Mesendoderm (in vitro differentiated cells): Measurements from ENCODE around the gene FOXD2.
A peak's percentile ranks its signal among the peaks of the same experiment; 100 is the strongest.

Experiments
- DNase-seq: peaks from one replicate; pipeline ENCODE4 v3.0.0; 2013
- H2AK5ac ChIP-seq: 2 replicates; pipeline ENCODE4 v1.6.1; 2013; ENCODE audit warnings: low read length, inconsistent platforms
- H2BK120ac ChIP-seq: 2 replicates; pipeline ENCODE4 v1.6.1; 2013; ENCODE audit warnings: low read depth, mild to moderate bottlenecking, low read length, moderate library complexity, mixed read lengths
- H2BK15ac ChIP-seq: replicated peaks from 2 replicates; pipeline ENCODE4 v1.6.1; 2013; ENCODE audit warnings: low read depth, mild to moderate bottlenecking, moderate library complexity
- H2BK5ac ChIP-seq: 2 replicates; pipeline ENCODE4 v1.6.1; 2013; ENCODE audit warnings: low read length, inconsistent platforms
- H3K18ac ChIP-seq: 2 replicates; pipeline ENCODE4 v1.6.1; 2013; ENCODE audit warnings: mild to moderate bottlenecking, low read length, mixed read lengths
- H3K23ac ChIP-seq: one replicate; pipeline ENCODE4 v1.6.1; 2013; ENCODE audit warnings: low read length
- H3K27ac ChIP-seq: 2 replicates; pipeline ENCODE4 v1.5.1; 2013; ENCODE audit warnings: low read depth, mild to moderate bottlenecking, inconsistent platforms, low read length, moderate library complexity
- H3K27me3 ChIP-seq: 2 replicates; pipeline ENCODE4 v1.6.1; 2013; ENCODE audit warnings: low read length, control low read depth, mild to moderate bottlenecking, inconsistent platforms; ENCODE audit not compliant: insufficient read depth, poor library complexity
- H3K36me3 ChIP-seq: 2 replicates; pipeline ENCODE4 v1.6.1; 2013; ENCODE audit warnings: low read length, inconsistent platforms; ENCODE audit not compliant: control insufficient read depth, insufficient read depth
- H3K4ac ChIP-seq: one replicate; pipeline ENCODE4 v1.6.1; 2013; ENCODE audit warnings: low read depth, mild to moderate bottlenecking, low read length, moderate library complexity
- H3K4me1 ChIP-seq: 2 replicates; pipeline ENCODE4 v1.6.1; 2013; ENCODE audit warnings: low read depth, low read length, inconsistent platforms; ENCODE audit not compliant: control insufficient read depth
- H3K4me2 ChIP-seq: 2 replicates; pipeline ENCODE4 v1.6.1; 2013; ENCODE audit warnings: low read length
- H3K4me3 ChIP-seq: 2 replicates; pipeline ENCODE4 v1.5.1; 2013; ENCODE audit warnings: mild to moderate bottlenecking, low read length
- H3K56ac ChIP-seq: one replicate; pipeline ENCODE4 v1.6.1; 2013; ENCODE audit warnings: low read length
- H3K79me1 ChIP-seq: 2 replicates; pipeline ENCODE4 v1.6.1; 2013; ENCODE audit warnings: low read length, inconsistent platforms
- H3K79me2 ChIP-seq: 2 replicates; pipeline ENCODE4 v1.6.1; 2013; ENCODE audit warnings: mild to moderate bottlenecking, low read length; ENCODE audit not compliant: control insufficient read depth, insufficient read depth
- H3K9ac ChIP-seq: 2 replicates; pipeline ENCODE4 v1.6.1; 2013; ENCODE audit warnings: low read length, inconsistent platforms
- H4K5ac ChIP-seq: one replicate; pipeline ENCODE4 v1.6.1; 2013; ENCODE audit warnings: low read length
- H4K8ac ChIP-seq: one replicate; pipeline ENCODE4 v1.6.1; 2013; ENCODE audit warnings: low read depth, mild to moderate bottlenecking, control low read depth, low read length, moderate library complexity
- WGBS: extraction: QIAGEN DNeasy Blood & Tissue Kit; methylation state at CpG from one replicate; pipeline ENCODE4 v1.1.7; 2013; ENCODE audit warnings: low lambda C conversion rate, missing lambda C conversion rate; ENCODE audit not compliant: insufficient coverage; ENCODE audit errors: extremely low coverage; 5-methylcytosine and 5-hydroxymethylcytosine counted together

FOXD2 gene

DNA sequence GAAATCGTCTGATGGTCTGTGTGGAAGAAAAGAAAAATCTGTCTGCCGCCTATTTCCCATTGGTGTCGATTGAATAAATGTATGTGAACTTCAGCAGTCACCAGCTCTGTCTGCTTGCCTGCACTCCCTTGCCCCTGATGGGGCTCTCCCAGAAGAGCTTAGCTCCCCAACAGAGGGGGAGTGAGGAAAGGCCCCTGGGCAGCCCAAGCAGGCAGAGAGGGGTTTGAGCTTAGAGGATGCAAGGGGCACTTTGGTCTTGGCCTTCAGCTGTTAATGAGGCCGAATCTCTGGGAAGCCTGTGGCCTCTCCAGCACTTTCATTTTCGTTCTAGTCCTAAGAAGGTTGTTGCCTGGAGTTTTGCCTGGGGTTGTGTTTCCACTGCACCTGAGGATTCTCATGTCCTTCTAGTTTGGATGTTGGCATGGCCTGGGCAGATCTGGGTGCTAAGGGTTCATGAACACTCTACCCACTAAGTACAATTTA, 2.8 kb downstream of the FOXD2 start:
- Histone ChIP-seq H2BK5ac (no peak overlapping the region), H3K27me3 (peaks cover 76% of the 10 kb centered on the region), H3K4me1 (peaks cover 7% of the 10 kb centered on the region), H3K4ac (no peak overlapping the region), H4K5ac (no peak overlapping the region), H3K4me3 (no peak overlapping the region), H3K56ac (no peak overlapping the region), H3K18ac (no peak overlapping the region), H3K79me2 (no peaks in the 10 kb centered on the region), H2AK5ac (no peak overlapping the region), H3K4me2 (no peak overlapping the region), H3K27ac (no peak overlapping the region), H3K9ac (no peak overlapping the region), H2BK120ac (no peak overlapping the region), H3K36me3 (no peaks in the 10 kb centered on the region), H3K79me1 (no peaks in the 10 kb centered on the region), H2BK15ac (no peak overlapping the region), H3K23ac (no peak overlapping the region), H4K8ac (no peak overlapping the region)
- DNase-seq = no peak
- no CpG with 5 or more reads among the region's 5 CpGs for WGBS

DNA sequence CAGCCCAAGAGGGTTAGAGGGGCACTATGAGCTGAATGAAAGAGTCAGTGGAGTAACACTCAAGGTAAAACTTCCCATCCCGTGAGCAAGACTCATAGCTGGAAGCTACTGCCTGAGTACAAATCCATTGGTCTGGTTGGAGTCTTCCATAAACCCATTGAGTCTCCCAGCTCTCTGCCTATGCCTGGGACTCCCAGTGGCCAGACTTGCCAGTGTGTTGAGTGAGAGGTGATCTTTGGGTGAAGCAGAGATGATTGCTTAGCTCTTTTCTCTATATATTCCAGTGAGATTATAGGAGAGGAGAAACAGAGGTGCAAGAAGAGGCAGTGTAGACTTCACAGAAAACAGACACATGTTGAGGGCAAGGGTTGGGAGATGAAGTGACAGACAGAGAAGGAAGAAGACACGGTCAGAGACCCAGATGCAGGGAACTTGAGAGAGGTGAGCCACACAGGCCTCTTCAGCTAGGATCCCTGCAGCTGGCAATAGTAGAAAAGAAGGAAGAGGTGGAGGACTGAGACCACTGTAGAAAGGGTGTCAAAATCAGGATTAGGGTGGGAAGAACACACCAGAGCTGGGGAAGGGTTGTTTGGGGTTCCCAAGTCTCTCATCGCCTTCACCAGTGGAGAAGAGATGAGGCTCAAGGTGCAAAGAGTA, 3.7 kb downstream of the FOXD2 start:
- Histone ChIP-seq H3K4me2 (no peak overlapping the region), H3K36me3 (no peaks in the 10 kb centered on the region), H3K9ac (no peak overlapping the region), H2BK5ac (no peak overlapping the region), H4K5ac (no peak overlapping the region), H4K8ac (no peak overlapping the region), H3K79me1 (no peaks in the 10 kb centered on the region), H3K4me3 (no peak overlapping the region), H3K18ac (no peak overlapping the region), H3K4ac (no peak overlapping the region), H3K56ac (no peak overlapping the region), H2BK15ac (no peak overlapping the region), H2AK5ac (no peak overlapping the region), H3K23ac (no peak overlapping the region), H2BK120ac (no peak overlapping the region), H3K27me3 (peaks cover 80% of the 10 kb centered on the region), H3K79me2 (no peaks in the 10 kb centered on the region), H3K27ac (no peak overlapping the region), H3K4me1 (peaks cover 7% of the 10 kb centered on the region)
- DNase-seq = no peak
- no CpG with 5 or more reads among the region's 3 CpGs for WGBS

DNA sequence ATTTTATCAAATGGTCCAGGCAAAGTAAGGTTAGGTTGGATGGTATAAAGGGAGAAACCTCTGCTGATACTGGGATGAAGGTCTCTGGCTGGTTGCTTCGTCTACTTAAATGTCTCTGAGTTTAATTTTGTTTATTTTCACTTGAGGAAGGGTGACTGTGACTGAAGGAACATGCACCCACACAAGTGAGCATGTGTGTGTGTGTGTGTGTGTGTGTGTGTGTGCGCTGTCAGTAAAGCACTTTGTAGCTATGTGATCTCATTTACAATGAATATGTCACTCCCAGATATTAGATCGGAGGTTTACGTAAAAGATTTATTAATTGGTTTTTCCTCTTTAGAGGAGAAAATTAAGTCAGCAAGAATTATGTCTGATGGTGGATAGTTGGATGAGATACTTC, 4.4 kb downstream of the FOXD2 start:
- Histone ChIP-seq H4K8ac (no peak overlapping the region), H3K4ac (no peak overlapping the region), H2BK5ac (no peak overlapping the region), H3K9ac (no peak overlapping the region), H2BK120ac (no peak overlapping the region), H3K79me2 (no peaks in the 10 kb centered on the region), H4K5ac (no peak overlapping the region), H3K56ac (no peak overlapping the region), H2AK5ac (no peak overlapping the region), H3K79me1 (no peaks in the 10 kb centered on the region), H3K27me3 (peaks cover 87% of the 10 kb centered on the region), H3K4me2 (no peak overlapping the region), H3K4me1 (peaks cover 7% of the 10 kb centered on the region), H3K23ac (no peak overlapping the region), H2BK15ac (no peak overlapping the region), H3K4me3 (no peak overlapping the region), H3K18ac (no peak overlapping the region), H3K36me3 (no peaks in the 10 kb centered on the region), H3K27ac (no peak overlapping the region)
- WGBS = no CpG with 5 or more reads among the region's 4 CpGs
- no peak for DNase-seq

DNA sequence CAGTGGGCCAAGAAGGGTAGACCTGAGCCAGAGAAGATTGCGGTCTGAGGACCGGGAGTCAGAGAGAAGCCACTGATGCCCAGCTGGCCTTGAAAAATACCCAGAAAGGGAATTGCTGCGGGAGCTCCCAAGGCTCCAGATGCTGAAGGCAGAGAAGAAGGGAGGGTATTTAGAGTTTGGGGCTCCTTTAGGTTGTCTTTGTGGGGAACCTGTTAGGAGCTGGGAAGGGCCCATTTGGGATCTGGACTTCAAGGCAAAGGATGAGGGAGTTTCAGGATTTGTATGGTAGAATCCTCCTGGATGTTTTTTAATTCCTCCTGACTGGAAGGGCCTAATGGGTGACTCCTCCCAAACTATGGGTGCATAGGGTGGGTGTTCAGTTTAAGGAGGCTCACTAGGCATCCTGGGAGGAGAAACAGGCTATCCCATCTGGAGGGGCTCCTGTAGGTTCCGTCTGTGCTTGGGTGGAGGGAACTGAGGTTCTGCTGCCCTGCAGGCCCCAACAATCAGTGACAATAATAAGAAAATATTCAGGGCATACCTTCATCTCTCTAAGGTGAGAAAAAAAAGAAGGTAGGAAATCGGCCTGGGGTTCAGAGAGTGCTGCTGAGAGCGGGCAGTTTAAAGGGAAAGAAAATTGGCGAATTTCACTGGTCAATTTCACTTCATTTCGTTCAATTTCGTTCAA, 5.1 kb downstream of the FOXD2 start:
- Histone ChIP-seq H3K27me3 (peaks cover 90% of the 10 kb centered on the region), H2BK120ac (no peak overlapping the region), H2AK5ac (no peak overlapping the region), H3K4ac (no peak overlapping the region), H3K9ac (no peak overlapping the region), H3K79me1 (no peaks in the 10 kb centered on the region), H2BK5ac (no peak overlapping the region), H3K18ac (no peak overlapping the region), H3K27ac (no peak overlapping the region), H3K23ac (peak overlapping the region; percentile 50), H3K79me2 (no peaks in the 10 kb centered on the region), H3K36me3 (no peaks in the 10 kb centered on the region), H4K5ac (no peak overlapping the region), H3K4me1 (peaks cover 7% of the 10 kb centered on the region), H3K4me3 (no peak overlapping the region), H2BK15ac (no peak overlapping the region), H3K4me2 (no peak overlapping the region), H3K56ac (no peak overlapping the region), H4K8ac (no peak overlapping the region)
- WGBS = no CpG with 5 or more reads among the region's 9 CpGs
- no peak for DNase-seq

DNA sequence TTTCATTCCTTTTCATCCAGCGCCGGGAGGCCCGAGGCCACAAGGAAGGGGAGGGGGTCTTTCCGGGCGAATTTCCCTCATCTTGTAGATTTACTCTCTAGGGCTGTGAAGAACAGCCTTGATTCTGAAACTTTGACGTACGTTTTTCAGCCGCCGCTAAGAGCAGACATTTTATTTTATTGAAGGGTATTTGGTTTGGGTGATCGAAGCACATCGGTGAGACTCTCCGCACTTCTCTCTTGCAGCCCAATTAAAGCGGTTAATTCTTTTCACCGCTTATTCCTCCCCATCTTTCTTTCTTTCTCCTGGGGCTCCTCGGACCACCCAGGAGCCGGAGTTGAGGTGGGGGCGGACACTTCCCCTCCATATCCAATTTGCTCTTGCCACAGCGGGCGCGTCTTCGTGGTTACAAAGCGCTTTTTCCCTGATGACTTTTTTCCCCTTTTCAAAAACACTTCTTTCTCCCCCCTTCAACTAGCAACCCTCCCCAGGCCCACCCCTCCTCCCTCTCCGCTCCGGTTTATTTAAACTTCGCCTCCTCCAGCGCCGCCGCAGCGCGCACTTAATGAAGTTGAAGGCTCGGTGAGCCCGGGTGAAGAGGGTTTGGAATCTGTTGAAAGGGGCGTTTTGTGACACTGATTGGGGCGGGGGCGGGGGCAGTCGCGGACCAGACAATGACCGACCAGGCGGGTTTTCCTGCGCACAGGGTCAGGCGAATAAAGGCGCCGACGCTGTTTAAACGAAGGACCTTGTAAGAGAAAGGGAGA, 5.9 kb downstream of the FOXD2 start:
- H3K4me2 ChIP-seq = peak overlapping the region; percentile 58
- peaks cover 95% of the 10 kb centered on the region for H3K27me3 ChIP-seq
- no peak overlapping the region for H3K18ac ChIP-seq
- H3K4me1 ChIP-seq = peaks cover 7% of the 10 kb centered on the region
- no CpG with 5 or more reads among the region's 45 CpGs for whole genome bisulfite sequencing
- no peak overlapping the region for H4K5ac ChIP-seq
- H3K9ac ChIP-seq = no peak overlapping the region
- no peak overlapping the region for H2BK120ac ChIP-seq
- no peak overlapping the region for H4K8ac ChIP-seq
- no peak overlapping the region for H3K4me3 ChIP-seq
- DNase-seq = peak; percentile 66
- H3K79me1 ChIP-seq = no peaks in the 10 kb centered on the region
- no peak overlapping the region for H2BK15ac ChIP-seq
- no peak overlapping the region for H3K4ac ChIP-seq
- H2AK5ac ChIP-seq = no peak overlapping the region
- H3K36me3 ChIP-seq = no peaks in the 10 kb centered on the region
- no peak overlapping the region for H3K56ac ChIP-seq
- H3K27ac ChIP-seq = no peak overlapping the region
- no peaks in the 10 kb centered on the region for H3K79me2 ChIP-seq
- H3K23ac ChIP-seq = no peak overlapping the region
- H2BK5ac ChIP-seq = no peak overlapping the region
